Liver (tissue), 3 donors: Measurements from ENCODE around the gene GRIPAP1.

ENCODE experiments used
- ATF3 ChIP-seq: IDR thresholded peaks from 2 replicates; pipeline ENCODE4 v1.6.1; 2016; ENCODE audit warnings: antibody characterized with exemption
- CTCF ChIP-seq: fragments of 150-350 bp; IDR thresholded peaks from 2 replicates; pipeline ENCODE4 v1.5.1; 2017; ENCODE audit warnings: improper control_type of control experiment, low read depth, low read length; ENCODE audit not compliant: missing input control
- FOXA1 ChIP-seq: IDR thresholded peaks from 2 replicates; pipeline ENCODE4 v1.6.1; 2016; ENCODE audit warnings: antibody characterized with exemption
- GABPA ChIP-seq, 2 donors: IDR thresholded peaks in 1 of 2; conservative IDR thresholded peaks in 1 of 2; 2 replicates each; pipeline ENCODE4 v1.6.1; 2016; ENCODE audit warnings: antibody characterized with exemption in 2 of 2, mild to moderate bottlenecking in 1 of 2, moderate library complexity in 1 of 2
- HNF4A ChIP-seq, 2 donors: conservative IDR thresholded peaks; 2 replicates each; pipeline ENCODE4 v1.6.1; 2016; ENCODE audit warnings: antibody characterized with exemption in 2 of 2, mild to moderate bottlenecking in 2 of 2
- HNF4G ChIP-seq: IDR thresholded peaks from 2 replicates; pipeline ENCODE4 v1.6.1; 2016; ENCODE audit warnings: antibody characterized with exemption
- JUND ChIP-seq, 2 donors: IDR thresholded peaks; 2 replicates each; pipeline ENCODE4 v1.6.1; 2016; ENCODE audit warnings: antibody characterized with exemption in 2 of 2
- MAX ChIP-seq: IDR thresholded peaks from 2 replicates; pipeline ENCODE4 v1.6.1; 2016; ENCODE audit warnings: antibody characterized with exemption
- RAD21 ChIP-seq, 2 donors: IDR thresholded peaks; 2 replicates each; pipeline ENCODE4 v1.6.1; 2016; ENCODE audit warnings: antibody characterized with exemption in 2 of 2, mild to moderate bottlenecking in 2 of 2
- REST ChIP-seq: IDR thresholded peaks from 2 replicates; pipeline ENCODE4 v1.6.1; 2016; ENCODE audit warnings: antibody characterized with exemption, mild to moderate bottlenecking
- RXRA ChIP-seq, 2 donors: IDR thresholded peaks; 2 replicates each; pipeline ENCODE4 v1.6.1; 2017 to 2018; ENCODE audit warnings: antibody characterized with exemption in 2 of 2, mild to moderate bottlenecking in 1 of 2
- YY1 ChIP-seq: IDR thresholded peaks from 2 replicates; pipeline ENCODE4 v1.6.1; 2016; ENCODE audit warnings: antibody characterized with exemption, mild to moderate bottlenecking
- donor health status: healthy.
- donor health status: healthy.

GRCh38 chrX:49000636-49001035, 1.4 kb downstream of the GRIPAP1 start:
- no peak for TF ChIP-seq RXRA (IDR thresholded peaks at IDR 0.05)
- TF ChIP-seq JUND (IDR thresholded peaks at IDR 0.05) = no peak
- TF ChIP-seq CTCF = no peak
- TF ChIP-seq FOXA1 = no peak
- no peak for TF ChIP-seq MAX
- TF ChIP-seq HNF4G = no peak
- TF ChIP-seq HNF4A (conservative IDR thresholded peaks at IDR 0.05) = no peak
- no peak for TF ChIP-seq RAD21 (IDR thresholded peaks at IDR 0.05)
- no peak for TF ChIP-seq YY1
- TF ChIP-seq ATF3 = no peak
- no peak for TF ChIP-seq GABPA (IDR thresholded peaks at IDR 0.05 in 1 of 2, conservative IDR thresholded peaks at IDR 0.05 in 1 of 2)
- no peak for TF ChIP-seq REST
